Measurements from ENCODE around the gene KLF11.
"Not testable (repeated sequence)": the region's sequence is repeated elsewhere in the genome, so short reads cannot be mapped to it uniquely, and the experiment has no call there.

The KLF11 gene

DNA sequence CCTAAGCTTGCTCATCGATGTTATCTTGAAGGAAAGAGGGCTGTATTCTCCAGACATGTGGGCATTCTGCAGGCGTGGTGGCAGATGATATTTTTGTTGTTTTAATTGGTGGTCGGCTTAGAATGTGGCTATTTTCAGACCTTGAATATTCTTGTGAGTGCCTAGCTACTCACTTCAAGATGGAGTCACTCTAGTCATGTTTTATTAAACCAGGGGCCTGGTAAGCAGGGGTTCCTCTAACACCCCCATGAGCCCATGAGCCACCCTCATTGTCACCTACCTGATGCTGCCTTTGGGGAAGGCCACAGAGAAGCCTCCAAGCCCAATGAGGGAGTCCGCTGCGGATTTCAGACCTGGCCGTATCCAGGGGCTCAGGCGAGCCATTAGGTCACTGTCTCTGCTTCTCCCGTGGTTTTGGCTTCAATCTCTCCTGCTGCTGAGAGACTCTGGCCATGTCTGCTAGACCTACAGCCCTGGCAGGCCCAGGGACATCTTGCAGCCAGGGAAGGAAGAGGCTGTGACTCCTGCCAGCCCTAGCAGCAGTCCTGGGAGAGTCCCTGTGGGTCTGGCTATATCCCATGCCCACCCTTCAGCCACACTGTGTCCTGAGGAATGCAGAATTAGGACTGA lies 16.3 kb upstream of the KLF11 start:
- no peak for DNase-seq (ENCODE audit: low read depth)

DNA sequence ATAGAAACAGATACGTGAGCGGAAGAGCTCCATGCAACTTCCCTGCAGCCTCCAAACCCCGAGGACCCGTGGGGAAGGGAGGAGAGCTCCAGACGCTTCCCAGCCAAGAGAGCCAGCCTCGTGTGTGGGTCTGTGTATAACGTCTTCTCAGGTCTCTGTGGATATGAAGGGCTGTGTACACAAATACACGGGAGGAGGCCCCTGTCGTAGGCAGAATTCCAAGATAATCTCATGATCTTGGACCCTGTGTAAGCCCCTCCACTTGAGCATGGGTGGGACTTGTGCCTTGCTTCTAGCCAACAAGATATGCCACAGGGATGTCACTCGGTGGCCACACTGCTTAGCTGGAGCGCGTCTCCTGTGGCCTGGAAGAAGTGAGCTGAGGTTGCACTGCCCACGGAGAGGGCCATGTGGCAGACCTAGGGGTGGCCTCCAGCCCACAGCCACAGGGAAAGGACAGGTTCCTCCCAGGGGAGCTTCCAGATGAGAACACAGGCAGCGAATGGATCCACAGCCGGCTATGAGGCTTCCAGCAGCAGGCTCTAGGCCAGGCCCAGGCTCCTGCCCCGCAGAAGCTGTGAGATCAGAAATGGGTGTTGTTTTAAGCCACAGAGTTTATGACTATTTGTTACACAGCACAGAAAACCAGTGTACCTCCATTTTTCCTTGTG lies 15.6 kb upstream of the KLF11 start:
- DNase-seq (ENCODE audit: low read depth), result no peak

DNA sequence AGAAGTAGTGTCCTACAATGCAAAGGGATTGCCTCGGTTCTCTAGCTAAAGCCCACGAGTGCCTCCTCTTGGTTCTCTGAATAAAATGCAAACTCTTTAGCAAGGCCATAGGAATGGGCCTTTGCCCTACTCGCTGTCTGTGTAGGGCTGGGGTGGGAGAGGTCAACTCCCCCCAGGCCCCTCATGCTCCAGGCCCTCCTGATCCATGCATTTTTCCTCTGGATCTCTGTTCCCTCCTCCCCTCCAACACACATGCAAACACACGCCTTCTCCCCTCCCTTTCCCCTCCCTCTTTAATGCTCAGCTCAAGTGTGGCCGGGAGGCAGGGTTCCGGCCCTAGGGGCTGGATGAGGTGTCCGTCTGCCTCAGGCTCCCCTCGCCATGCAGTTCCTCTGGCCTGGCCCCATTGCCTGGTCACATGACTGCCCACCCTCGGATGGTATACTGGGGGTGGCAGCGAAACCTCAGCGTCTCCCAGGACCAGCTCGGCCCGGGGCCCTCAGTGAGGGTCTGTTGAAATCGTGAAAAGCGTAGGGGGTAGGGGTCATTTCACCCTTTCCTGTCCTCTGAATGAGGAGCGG lies 14.9 kb upstream of the KLF11 start:
- no peak for DNase-seq (ENCODE audit: low read depth)

DNA sequence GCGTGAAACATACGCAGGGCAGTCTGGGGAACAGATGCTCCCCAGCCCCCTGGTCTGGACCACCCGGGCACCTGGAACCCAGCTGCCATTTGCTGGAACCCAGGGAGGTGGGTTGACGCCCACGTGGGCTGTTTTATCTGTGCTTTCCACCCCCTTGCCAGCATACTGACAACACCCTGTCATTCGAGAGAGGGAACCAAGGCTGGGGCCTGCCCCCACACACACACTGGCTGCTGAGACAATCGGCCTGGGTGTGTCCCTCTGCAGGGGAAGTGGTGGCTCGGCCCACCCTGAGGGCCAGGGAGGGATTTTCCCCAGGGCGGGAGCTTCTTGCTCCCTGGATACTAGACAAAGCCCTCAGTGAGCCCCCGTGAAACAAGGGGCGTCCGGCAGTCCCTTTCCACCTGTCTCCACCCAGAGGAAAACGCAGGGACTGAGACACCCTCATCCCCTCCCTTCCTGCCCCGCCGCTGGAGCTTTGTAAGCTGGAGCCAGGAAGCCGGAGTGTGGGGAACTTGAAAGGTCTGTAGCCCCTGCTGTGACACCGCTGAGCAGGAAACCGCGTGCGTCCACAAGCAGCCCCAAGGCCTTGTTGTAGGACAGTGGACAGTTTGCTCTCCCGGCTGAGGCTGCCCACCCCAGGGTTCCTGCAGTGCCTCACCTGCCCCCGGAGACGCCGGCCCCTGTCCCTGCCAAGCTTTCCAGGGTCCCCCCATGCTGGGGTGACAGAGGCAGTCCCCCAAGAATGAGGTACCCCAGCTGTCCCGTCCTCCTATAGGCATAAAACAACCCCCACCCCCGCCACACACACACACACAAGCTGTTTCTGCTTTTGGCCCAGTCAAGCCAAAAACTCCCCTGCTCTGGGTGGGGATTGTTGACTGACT lies 14.1 kb upstream of the KLF11 start:
- DNase-seq (ENCODE audit: low read depth), result no peak

DNA sequence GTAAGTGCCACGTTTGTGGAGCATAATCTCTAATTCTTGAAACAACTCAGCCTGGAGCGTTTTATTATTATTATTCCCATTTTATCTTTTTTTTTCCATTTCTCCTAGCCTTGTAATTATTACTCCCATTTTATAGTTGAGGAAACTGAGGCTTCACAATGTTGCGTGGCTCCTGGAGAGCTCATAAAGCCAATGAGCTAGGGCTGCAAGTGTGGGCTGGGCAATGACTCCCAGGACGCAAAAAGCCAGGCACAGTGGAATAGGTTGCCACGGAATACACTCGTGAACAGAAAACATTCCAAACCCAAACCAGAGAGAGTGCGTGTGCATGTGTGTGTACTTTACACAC lies 13.5 kb upstream of the KLF11 start:
- no peak for DNase-seq (ENCODE audit: low read depth)

DNA sequence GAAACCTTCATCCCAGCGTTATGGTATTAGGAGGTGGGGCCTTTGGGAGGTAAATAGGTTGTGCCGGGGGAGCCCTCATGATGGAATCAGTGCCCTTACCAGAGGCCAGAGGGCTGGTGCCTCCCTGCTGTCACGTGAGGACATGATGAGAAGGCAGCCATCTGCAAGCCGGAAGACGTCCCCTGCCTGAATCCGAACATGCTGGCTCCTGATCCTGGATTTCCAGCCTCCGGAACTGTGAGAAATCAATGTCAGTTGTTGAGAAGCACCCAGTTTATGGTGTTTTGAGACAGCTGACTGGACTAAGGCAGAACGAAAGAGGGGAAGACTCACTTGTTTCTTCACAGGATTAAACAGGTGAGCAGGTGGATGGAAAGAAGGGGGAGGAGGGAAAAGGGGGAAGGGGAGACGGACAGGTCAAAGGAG lies 13.0 kb upstream of the KLF11 start:
- no peak for DNase-seq (ENCODE audit: low read depth)

DNA sequence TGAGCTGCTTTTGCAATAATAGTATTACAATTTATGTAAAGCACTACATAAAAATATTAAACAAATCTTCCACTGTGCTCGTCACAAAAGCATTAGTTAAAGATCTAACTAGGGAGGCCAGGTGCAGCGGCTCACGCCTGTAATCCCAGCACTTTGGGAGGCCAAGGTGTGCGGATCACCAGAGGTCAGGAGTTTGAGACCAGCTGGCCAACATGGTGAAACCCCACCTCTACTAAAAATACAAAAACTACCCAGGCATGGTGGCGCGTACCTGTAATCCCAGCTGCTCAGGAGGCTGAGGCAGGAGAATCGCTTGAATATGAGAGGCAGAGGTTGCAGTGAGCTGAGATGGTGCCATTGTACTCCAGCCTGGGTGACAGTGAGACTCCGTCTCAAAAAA lies 12.6 kb upstream of the KLF11 start:
- not testable (repeated sequence) for DNase-seq (ENCODE audit: low read depth)

DNA sequence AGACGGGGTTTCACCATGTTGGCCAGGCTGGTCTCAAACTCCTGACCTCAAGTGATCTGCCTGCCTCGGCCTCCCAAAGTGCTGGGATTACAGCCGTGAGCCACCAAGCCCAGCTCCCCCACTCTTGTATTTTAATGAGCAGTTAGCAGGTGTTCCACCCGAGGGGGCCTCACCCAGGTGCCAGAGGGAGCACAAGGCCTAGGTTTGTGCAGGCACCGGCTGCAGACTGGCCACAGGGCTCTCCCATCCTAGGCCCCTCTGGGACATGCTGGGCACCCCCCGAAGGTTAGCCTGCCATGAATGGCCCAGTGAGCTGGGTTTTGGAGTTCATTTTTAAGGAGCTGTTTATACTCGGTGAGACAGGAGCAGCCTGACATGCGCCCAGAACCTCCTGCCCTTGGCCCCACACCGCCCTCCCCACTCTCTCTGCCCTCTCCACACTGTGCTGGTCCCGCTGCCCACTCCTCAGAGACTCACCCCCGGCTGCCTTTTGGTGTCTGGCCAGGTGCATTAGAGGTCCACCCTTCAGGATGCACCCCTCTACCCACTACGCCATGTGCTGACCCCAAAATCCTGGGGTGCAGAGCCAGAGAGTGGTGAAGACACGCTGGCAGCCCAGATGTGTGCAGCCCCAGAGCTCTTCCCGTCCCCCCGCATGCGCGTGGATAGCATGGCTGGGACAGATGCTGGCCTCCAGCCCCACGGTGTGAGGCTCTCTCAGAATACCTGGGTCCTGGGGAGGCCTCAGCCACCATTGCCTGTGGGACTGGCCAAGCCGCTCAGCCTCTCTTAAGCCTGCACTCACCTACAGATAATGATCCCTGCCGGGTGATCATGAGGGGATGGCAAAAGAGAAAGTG lies 11.2 kb upstream of the KLF11 start:
- no peak for DNase-seq (ENCODE audit: low read depth)

DNA sequence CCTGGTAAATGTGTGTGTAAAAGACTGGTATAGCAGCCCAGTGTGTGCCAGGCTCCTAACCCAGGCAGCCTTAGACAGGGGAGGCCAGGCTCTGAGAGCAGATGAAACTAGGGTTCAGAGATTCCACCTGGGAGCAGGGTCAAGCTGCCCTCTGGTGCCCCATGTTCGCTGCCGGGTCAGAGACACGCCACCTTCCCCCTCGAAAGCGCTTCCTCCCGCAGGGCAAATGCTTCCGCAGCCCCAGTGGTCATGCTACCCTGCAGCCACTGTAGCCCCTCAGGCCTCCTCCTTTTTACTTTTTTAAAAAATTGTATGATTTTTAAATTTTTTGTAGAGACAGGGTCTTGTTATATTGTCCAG lies 10.6 kb upstream of the KLF11 start:
- no peak for DNase-seq (ENCODE audit: low read depth)

DNA sequence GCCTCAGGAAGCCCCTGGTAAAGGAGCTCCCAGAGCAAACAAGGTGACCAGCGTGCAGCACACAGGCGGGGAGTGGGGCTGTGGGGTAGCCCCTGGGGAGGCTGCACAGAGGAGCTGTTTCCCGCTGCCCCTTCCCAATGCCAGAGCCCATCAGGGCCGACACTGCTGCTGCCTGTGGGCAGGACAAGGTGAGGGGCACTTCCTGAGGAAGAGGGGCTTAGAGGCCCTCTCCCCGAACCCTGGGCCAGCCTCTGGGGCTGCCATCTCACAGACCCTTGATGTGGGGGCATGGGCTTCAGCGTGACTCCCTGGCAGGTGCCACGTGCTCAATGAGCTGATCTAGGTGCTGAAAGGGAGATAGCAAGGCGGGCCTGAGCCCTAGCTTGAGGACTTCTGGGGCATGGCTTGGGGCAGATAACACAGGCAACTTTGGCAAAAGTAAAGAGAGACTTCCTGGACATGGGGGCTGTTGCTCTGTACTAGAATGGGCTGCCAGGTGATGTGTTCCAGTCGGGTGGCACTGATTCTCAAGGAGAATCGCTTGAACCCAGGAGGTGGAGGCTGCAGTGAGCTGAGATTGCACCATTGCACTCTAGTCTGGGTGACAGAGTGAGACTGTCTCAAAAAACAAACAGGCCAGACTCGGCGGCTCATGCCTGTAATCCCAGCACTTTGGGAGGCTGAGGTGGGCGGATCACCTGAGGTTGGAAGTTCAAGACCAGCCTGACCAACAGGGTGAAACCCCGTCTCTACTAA lies 9.9 kb upstream of the KLF11 start:
- no peak for DNase-seq (ENCODE audit: low read depth)

DNA sequence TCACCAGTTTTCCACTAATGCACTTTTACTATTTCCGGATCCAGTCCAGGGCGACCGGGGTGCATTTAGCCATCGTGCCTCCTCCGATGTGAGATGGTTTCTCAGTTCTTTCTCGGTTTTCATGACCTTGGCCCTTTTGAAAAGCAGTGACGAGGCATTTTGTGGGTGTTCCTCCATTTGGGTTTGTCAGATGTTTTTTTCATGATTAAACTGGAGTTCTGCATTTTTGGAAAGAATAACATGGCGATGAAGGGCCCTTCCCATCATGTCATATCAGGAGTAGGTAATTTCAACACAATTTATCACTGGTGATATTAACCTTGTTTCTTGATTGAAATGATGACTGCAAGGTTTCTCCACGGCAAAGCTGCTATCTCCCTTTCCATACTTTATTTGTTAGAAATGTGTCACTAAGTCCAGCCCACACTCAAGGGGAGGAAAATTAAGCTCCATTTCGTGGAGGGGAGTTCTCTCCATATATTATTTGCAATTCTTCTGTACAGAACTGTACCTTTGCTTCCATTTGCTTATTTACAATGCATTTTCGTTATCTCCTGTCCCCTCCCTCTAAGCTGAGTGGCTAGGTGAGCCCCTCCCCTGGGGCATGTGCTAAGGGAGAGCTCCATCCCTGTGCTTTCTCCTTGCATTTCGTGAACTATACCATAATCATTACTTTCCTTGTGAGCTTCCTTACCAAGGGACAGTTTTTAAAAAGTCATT lies 8.9 kb upstream of the KLF11 start:
- no peak for DNase-seq (ENCODE audit: low read depth)

DNA sequence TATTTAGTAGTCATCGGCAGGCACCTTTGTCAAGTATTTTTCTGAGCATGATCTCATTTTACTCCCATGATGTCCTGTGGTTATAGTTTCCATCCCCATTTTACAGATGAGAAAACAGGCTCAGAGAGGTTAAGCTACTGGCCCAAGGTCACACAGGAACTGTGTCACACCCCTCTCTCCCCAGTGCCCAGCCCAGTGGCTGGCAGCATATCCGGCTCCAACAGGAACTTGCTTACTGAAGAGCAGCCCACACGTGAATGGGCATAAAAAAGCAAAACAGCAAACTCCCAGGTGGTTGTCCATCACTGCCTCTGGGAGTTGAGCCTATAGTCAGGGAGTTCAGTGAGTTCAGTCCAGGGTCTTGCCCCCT lies 8.3 kb upstream of the KLF11 start:
- no peak for DNase-seq (ENCODE audit: low read depth)

DNA sequence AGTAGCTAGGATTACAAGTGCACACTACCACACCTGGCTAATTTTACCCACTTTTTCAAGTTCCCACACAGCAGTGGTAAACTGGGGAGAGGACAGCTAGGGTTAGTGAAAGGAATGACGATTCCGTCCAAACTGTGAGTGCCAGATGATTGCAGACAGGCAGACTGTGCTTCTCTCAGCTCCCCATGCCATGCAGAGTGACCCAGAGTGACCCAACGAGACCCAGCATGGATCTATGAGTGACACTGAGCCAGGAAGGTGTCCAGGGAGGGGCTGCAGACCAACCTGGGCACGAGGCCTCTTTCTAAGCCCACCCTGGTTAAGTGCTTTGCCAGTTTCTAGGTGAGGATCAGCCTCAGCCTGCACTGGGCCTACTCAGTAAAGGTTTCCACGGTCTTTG lies 7.7 kb upstream of the KLF11 start:
- no peak for DNase-seq (ENCODE audit: low read depth)

DNA sequence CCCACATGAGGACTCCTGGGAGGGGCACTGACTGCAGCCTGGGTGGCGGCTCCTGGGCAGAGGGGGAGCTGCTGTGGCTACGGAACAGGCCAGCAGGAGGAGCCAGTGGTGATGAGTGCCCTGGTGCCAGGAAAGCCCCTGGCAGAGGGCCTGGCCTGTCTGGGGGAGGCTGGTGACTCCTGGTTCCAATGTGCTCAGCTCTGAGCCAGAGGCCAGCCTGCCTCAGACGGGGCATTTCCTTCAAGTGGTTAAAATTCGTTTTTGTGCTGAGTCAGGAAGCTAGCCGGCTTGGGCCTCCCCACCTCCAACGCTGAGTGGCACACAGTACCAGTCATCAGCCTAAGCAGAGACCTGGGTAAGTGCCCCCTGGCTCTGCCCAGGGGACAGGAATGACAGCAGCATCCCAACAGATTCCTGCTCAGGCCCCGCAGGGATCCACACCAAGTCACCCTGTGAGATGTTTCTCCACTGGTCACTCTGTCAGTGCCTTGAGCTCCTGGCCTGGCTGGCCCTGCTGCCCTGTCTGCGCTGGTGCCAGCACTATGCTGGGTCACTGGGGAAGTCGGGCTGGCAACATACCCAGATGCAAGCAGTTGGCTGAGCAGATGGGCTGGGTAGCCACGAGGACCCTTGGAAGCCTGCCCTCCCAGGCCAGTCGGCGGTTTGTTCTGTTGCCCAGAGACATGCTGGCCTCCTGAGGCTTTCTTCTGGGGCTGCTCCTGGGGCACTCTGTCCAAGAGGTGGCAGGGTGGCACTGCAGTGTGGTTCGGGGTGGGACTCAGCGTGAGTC lies 7.1 kb upstream of the KLF11 start:
- DNase-seq (ENCODE audit: low read depth), result no peak

DNA sequence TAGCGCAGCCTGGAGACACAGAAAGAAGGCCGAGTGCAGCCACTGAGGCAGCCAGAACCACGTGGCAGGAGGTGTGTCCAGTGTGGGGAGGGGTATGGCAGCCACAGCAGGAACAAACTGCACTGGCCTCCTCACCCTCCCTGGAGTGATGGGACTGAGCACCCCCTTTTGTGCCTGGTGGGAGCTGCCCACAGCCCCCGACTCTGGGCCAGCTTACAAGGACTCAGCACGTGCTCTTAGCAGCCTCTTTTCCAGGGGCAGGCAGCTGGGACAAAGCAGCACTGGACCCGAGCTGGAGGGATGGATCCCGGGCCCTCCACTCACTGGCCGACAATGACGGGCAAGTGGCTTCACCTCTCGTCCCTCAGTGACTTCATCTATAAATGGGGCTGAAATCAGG lies 5.2 kb upstream of the KLF11 start:
- no peak for DNase-seq (ENCODE audit: low read depth)

DNA sequence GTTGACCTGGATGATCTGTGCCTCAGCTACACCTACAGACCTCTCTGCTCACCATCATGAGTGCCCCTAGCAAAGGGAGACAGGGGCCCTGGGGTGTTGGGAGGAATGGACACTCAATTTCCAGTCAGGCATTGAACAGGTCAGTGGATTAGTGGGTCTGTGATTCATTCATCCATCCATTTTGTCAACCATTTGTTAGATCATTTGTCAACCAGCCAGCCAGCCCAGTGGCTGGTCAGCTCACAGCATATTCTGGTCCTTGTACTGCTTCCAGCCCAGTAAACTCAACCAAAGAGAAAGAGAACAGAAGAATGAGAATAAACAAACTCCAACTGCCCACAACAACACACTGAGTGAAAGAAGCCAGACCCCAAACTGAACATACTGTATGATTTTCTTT lies 4.6 kb upstream of the KLF11 start:
- no peak for DNase-seq (ENCODE audit: low read depth)

DNA sequence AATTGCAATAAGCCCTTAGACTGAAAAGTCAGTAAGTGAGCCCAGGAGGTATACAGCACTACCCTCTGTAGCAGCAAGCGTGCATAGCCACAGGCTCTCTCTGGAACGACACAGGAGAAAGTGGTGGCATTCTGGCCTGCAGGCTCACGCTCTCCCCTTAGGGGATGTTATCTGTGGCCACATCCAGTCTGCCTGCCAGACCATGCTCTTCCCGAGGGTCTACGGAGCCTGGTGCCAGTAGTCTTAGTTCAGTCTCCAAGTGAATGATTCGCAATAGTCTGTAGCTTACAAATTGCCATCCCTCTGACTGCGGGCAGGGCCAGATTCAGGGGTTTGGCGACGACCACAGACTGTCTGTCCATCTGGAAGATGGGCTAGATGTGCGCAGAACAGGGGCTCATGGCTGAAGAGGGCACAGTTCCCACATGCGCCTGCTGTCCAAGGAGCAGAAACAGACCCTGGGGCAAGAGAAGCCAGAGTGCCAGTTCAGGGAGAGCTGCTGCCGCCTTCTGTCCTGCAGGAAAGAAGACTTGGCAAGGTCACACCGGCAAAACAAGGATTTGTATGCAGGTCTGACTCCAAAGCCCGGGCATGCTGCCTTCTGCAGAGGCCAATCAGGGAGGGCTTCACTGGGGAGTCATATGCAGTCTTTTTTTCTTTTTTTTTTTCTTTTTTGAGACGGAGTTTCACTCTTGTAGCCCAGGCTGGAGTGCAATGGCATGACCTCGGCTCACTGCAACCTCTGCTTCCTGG lies 3.5 kb upstream of the KLF11 start:
- no peak for DNase-seq (ENCODE audit: low read depth)

DNA sequence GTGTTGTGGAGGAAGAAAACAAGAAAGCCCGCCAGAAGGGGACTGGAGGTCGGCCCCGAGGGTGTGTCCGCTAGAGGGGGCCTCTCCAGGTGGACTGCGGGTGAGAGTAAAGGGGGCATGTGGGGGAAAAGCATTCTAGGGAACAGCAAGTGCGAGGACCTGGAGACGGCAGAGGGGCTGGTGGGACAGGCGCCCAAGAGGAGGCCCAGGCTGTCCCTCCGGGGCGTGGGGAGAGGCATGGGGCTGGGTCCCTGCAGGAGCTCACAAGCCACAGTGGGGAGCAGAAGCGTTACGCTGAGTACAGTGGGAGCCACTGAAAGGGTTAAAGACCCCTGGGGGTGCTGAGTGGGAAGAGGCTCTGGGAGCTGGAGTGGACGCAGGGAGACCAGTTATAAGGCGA lies 1.6 kb upstream of the KLF11 start:
- DNase-seq (ENCODE audit: low read depth), result no peak

Data from HS-27A (cell line).